ENCODE data around the gene DSPP. TPM values are rescaled to one million over a fixed set of nuclear protein-coding genes. Genes with fewer than 3 reads are reported as not detected.

The DSPP gene
- total RNA-seq, 1 donor from 2014 or later: not detected

DNA sequence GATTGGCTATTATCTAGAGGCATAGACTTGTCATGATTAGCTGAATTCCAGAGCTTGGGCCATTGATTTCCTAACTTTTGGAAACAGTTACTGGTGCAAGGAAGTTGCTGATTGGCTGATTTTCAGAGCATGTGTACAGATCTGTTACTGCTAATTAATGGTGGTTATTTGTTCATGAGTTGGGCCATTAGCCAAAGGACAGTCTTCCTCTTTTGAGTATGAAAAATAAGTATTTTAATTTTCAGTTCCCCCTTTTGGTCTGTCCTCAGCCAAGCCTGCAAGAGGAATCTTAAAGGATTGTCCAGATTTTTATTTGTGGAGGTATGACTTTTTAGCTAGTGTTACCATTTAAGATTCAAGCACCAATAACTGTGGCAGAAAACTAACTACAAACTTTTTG is 7.0 kb upstream of the DSPP start:
- peaks cover 19% of the 10 kb centered on the region for H3K9me3 Mint-ChIP-seq
- peaks cover 5% of the 10 kb centered on the region for H3K4me1 Mint-ChIP-seq
- H3K27ac Mint-ChIP-seq (ENCODE audit: unreplicated experiment): no peak overlapping the region
- no peaks in the 10 kb centered on the region for H3K27me3 Mint-ChIP-seq (ENCODE audit: low read depth)
- no peak overlapping the region for H3K4me3 Mint-ChIP-seq
- DNase-seq (ENCODE audit: low read depth, low spot score): no peak
- peaks cover 4% of the 10 kb centered on the region for H3K36me3 Mint-ChIP-seq (ENCODE audit: low read depth)
- TF ChIP-seq, protein P1, sequence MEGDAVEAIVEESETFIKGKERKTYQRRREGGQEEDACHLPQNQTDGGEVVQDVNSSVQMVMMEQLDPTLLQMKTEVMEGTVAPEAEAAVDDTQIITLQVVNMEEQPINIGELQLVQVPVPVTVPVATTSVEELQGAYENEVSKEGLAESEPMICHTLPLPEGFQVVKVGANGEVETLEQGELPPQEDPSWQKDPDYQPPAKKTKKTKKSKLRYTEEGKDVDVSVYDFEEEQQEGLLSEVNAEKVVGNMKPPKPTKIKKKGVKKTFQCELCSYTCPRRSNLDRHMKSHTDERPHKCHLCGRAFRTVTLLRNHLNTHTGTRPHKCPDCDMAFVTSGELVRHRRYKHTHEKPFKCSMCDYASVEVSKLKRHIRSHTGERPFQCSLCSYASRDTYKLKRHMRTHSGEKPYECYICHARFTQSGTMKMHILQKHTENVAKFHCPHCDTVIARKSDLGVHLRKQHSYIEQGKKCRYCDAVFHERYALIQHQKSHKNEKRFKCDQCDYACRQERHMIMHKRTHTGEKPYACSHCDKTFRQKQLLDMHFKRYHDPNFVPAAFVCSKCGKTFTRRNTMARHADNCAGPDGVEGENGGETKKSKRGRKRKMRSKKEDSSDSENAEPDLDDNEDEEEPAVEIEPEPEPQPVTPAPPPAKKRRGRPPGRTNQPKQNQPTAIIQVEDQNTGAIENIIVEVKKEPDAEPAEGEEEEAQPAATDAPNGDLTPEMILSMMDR (conservative IDR thresholded peaks at IDR 0.05): no peak

GRCh38 chr4:87614292-87614890 is 6.1 kb downstream of the DSPP start:
- Mint-ChIP-seq H3K27ac (ENCODE audit: unreplicated experiment) (no peak overlapping the region), H3K36me3 (ENCODE audit: low read depth) (no peaks in the 10 kb centered on the region), H3K4me3 (no peak overlapping the region), H3K9me3 (no peaks in the 10 kb centered on the region), H3K27me3 (ENCODE audit: low read depth) (peaks cover 7% of the 10 kb centered on the region), H3K4me1 (no peaks in the 10 kb centered on the region)
- no peak for DNase-seq (ENCODE audit: low read depth, low spot score)
- TF ChIP-seq, protein P1 (conservative IDR thresholded peaks at IDR 0.05): no peak

GRCh38 chr4:87616268-87616667 is 7.9 kb downstream of the DSPP start:
- Mint-ChIP-seq H3K27me3 (ENCODE audit: low read depth) (peaks cover 10% of the 10 kb centered on the region), H3K9me3 (no peaks in the 10 kb centered on the region), H3K36me3 (ENCODE audit: low read depth) (no peaks in the 10 kb centered on the region)

DNA sequence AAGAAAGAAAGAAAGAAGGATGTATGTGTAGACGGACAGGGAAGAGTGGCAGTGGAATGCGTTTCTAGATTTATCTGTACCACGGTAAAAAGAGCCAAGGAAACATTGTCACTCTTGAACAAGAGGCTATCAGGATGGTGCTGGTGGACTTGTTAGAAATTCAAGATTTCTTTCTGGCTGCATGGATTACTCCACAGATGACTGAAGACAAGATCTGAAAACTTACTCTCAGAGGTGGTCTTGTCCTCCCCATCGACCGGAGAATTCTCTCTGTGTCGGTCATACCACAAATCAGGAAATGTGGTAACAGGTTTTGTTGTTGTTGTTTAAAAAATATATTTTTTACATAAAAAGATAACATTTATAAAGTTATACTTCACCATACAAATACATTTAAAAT is 11.8 kb downstream of the DSPP start:
- Mint-ChIP-seq H3K4me3 (no peak overlapping the region), H3K4me1 (no peaks in the 10 kb centered on the region)
- TF ChIP-seq, protein P1 (conservative IDR thresholded peaks at IDR 0.05): no peak

More at GRCh38 chr4:87616268-87616667, 7.9 kb downstream of the DSPP start:
- Mint-ChIP-seq H3K4me3 (no peak overlapping the region), H3K4me1 (no peaks in the 10 kb centered on the region), H3K27ac (ENCODE audit: unreplicated experiment) (no peak overlapping the region)
- TF ChIP-seq, protein P1 (conservative IDR thresholded peaks at IDR 0.05): no peak
- no peak for DNase-seq (ENCODE audit: low read depth, low spot score)

GRCh38 chr4:87620491-87620890 is 12.2 kb downstream of the DSPP start:
- TF ChIP-seq, protein P1 (conservative IDR thresholded peaks at IDR 0.05): no peak
- Mint-ChIP-seq H3K4me1 (no peaks in the 10 kb centered on the region), H3K36me3 (ENCODE audit: low read depth) (no peaks in the 10 kb centered on the region), H3K27ac (ENCODE audit: unreplicated experiment) (no peak overlapping the region), H3K9me3 (no peaks in the 10 kb centered on the region), H3K4me3 (no peak overlapping the region), H3K27me3 (ENCODE audit: low read depth) (peaks cover 11% of the 10 kb centered on the region)
- no peak for DNase-seq (ENCODE audit: low read depth, low spot score)

More for the DNA sequence above, 11.8 kb downstream of the DSPP start:
- Mint-ChIP-seq H3K27me3 (ENCODE audit: low read depth) (peaks cover 11% of the 10 kb centered on the region), H3K27ac (ENCODE audit: unreplicated experiment) (no peak overlapping the region), H3K9me3 (no peaks in the 10 kb centered on the region), H3K36me3 (ENCODE audit: low read depth) (no peaks in the 10 kb centered on the region)
- no peak for DNase-seq (ENCODE audit: low read depth, low spot score)
